Right lung (tissue), 5 donors: ENCODE data around the gene CBARP. TPM values are rescaled to one million over a fixed set of nuclear protein-coding genes. Genes with fewer than 3 reads are reported as not detected.
"Not testable (repeated sequence)": the region's sequence is repeated elsewhere in the genome, so short reads cannot be mapped to it uniquely, and the experiment has no call there.

Source experiments
- DNase-seq, 2 donors: peaks; one replicate each; pipeline ENCODE4 v3.0.0-alpha.2; 2013
- polyA plus RNA-seq, 5 donors: library from polyadenylated mRNA; unstranded; fragments of 120-200 nt; gene quantifications; one replicate each; pipeline versions ENCODE4 v1.2.1 to v1.2.3, GENCODE V29; 2013; ENCODE audit warnings: inconsistent platforms in 1 of 5, low replicate concordance in 1 of 5; ENCODE audit not compliant: insufficient read length in 5 of 5, insufficient read depth in 1 of 5

Gene CBARP
- polyA plus RNA-seq, 5 donors: 0.97 to 2.5 (median 1.5) TPM

GRCh38 chr19:1214862-1215731, 22.7 kb downstream of the CBARP start:
- no peak for DNase-seq

GRCh38 chr19:1214299-1214861, 23.4 kb downstream of the CBARP start:
- DNase-seq: no peak

- DNase-seq: no peak
These were observed 24.2 kb downstream of the CBARP start for GRCh38 chr19:1213391-1214286.

GRCh38 chr19:1211494-1212234, 26.1 kb downstream of the CBARP start:
- DNase-seq: no peak

- no peak for DNase-seq
These were observed 27.6 kb downstream of the CBARP start for GRCh38 chr19:1210227-1210538.

GRCh38 chr19:1208830-1209229, 29.0 kb downstream of the CBARP start:
- DNase-seq: not testable (repeated sequence)

- no peak for DNase-seq
These were observed 30.8 kb downstream of the CBARP start for GRCh38 chr19:1206864-1207450.

- no peak for DNase-seq
These were observed 31.5 kb downstream of the CBARP start for GRCh38 chr19:1206150-1206863.

- DNase-seq: peak; percentile 96 to 97
These were observed 32.4 kb downstream of the CBARP start, which contains the start of gene STK11 for GRCh38 chr19:1205114-1206099. Gene STK11, plus strand, starts transcription at chr19:1205778. Its CDS starts 1,136 bp downstream, at chr19:1206914.

GRCh38 chr19:1200614-1201013, 37.2 kb downstream of the CBARP start:
- not testable (repeated sequence) for DNase-seq

- DNase-seq: no peak
These were observed 38.3 kb downstream of the CBARP start for GRCh38 chr19:1199531-1199930.

- no peak for DNase-seq
These were observed 48.4 kb downstream of the CBARP start for GRCh38 chr19:1189419-1189818.

GRCh38 chr19:1183543-1184172, 54.1 kb downstream of the CBARP start:
- DNase-seq: no peak

GRCh38 chr19:1182727-1183126, 55.1 kb downstream of the CBARP start:
- DNase-seq: no peak

- no peak for DNase-seq
These were observed 55.7 kb downstream of the CBARP start for GRCh38 chr19:1182068-1182467.

- DNase-seq: no peak
These were observed 56.2 kb downstream of the CBARP start for GRCh38 chr19:1181606-1182005.
